ENCODE data around the gene PFKFB3.
"Not testable (repeated sequence)": the region's sequence is repeated elsewhere in the genome, so short reads cannot be mapped to it uniquely, and the experiment has no call there.

The PFKFB3 gene

DNA sequence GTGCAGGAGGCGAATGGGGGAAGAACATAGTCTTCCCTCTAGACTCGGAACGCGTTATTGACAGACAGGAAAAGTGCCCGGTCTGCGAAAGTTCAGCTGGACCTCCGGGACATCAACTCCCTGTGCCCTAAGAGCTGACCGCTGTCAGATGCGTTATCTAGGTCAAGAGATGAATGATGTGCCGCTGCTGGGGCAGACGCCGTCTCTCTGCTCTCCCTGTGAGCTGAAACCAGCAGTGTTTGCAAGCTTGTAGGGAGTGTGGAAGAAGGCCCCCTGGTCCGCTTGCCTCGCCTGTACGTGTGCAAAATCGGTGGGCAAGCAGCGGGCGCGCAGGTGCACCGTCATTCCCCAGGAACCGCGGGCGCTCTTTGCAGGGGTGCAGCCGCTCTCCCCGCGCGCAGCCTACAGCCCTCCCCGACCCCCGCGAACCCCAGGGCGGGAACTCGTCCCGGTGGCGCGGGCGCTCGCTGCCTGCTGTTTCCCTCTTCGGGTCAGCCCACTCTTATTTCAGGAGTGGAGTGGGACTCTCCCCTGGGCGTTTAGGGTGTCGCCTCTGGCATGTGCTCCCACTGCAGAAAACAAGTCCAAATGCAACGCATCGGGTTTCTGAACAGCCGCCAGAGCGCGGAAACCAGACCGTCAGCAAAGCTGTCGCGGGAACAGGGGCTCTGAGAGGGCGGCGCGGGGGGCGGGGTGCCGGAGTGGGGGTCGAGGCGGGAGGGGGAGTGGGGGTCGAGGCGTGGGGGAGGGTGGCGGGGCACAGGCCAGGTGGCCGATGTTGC lies 1.8 kb upstream of the PFKFB3 start:
- H3K36me3 ChIP-seq (ENCODE audit: control insufficient read depth, insufficient read depth, low read length): no peaks in the 10 kb centered on the region
- peak overlapping the region; percentile 99 for H3K4me3 ChIP-seq (ENCODE audit: insufficient read depth, low read depth, low read length, poor library complexity, severe bottlenecking)
- peaks cover 18% of the 10 kb centered on the region for H3K4me1 ChIP-seq (ENCODE audit: control insufficient read depth, insufficient read depth, low read length, poor library complexity, severe bottlenecking)
- no peaks in the 10 kb centered on the region for H3K9me3 ChIP-seq (ENCODE audit: control insufficient read depth, low read length)
- DNase-seq: peak in 1 of 3 donors; percentile 19
- H3K27me3 ChIP-seq (replicated peaks; ENCODE audit: control insufficient read depth, insufficient read depth, low read length, poor library complexity, severe bottlenecking): no peaks in the 10 kb centered on the region
- H3K27ac ChIP-seq (ENCODE audit: insufficient read depth, low read length, poor library complexity, severe bottlenecking): peak overlapping the region; percentile 50

DNA sequence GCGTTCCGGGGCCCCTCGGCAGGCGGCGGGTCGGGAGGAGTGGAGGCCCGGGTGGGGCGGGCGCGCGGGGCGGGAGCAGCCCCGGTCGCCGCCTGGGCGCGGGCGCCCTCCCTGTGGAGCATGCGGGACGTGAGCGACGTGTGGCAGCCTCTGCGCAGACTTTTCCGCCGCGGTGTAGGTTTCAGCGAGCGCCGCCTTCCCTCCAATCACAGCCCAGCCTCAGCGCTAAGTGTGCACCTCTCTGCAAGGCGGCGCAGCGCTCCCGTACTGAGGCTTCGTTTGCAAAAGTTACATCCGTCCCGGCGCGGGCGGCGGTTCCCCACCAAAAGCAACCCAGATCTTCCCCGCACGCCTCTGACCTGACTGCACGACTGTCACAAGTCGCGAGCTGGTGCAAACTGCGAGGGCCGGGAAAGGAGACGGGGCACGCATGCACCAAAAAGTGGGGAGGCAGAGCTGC lies 1.2 kb upstream of the PFKFB3 start:
- DNase-seq: peak; percentile 67 to 72 (median 68)
- Histone ChIP-seq H3K36me3 (ENCODE audit: control insufficient read depth, insufficient read depth, low read length) (no peaks in the 10 kb centered on the region), H3K27ac (ENCODE audit: insufficient read depth, low read length, poor library complexity, severe bottlenecking) (peak overlapping the region; percentile 52), H3K4me1 (ENCODE audit: control insufficient read depth, insufficient read depth, low read length, poor library complexity, severe bottlenecking) (peaks cover 18% of the 10 kb centered on the region), H3K27me3 (replicated peaks; ENCODE audit: control insufficient read depth, insufficient read depth, low read length, poor library complexity, severe bottlenecking) (no peaks in the 10 kb centered on the region), H3K9me3 (ENCODE audit: control insufficient read depth, low read length) (no peaks in the 10 kb centered on the region), H3K4me3 (ENCODE audit: insufficient read depth, low read depth, low read length, poor library complexity, severe bottlenecking) (peak overlapping the region; percentile 99)

DNA sequence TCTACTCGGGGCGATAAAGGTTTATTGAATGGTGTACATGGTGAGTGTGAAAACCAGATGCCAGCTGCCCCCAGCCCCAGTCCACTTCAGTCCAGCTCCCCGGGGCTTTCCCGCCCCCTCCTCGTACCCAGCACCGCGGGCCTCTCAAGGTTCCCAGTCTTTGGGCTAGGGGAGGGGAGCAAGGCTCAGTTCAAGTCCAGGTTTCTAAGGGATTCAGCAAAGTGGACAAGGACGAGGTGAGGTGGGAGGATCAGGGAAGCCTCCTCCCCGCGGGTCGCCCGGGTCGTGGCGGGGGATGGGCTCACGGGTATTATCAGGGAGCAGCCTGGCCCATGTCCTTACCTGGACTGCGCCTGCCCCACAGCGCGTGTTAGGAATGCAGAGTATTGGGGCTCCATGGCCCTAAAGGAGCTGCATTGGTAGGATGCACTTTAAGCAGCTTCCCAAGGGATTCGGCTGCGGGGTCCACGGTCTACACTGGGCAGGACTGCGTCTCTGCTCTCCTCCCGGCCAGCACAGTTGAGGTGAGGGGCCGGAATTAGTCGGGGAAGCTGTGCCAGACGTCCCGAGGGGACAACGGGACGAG lies 541 bp upstream of the PFKFB3 start:
- no peaks in the 10 kb centered on the region for H3K9me3 ChIP-seq (ENCODE audit: control insufficient read depth, low read length)
- H3K27ac ChIP-seq (ENCODE audit: insufficient read depth, low read length, poor library complexity, severe bottlenecking): peak overlapping the region; percentile 52
- H3K36me3 ChIP-seq (ENCODE audit: control insufficient read depth, insufficient read depth, low read length): no peaks in the 10 kb centered on the region
- no peaks in the 10 kb centered on the region for H3K27me3 ChIP-seq (replicated peaks; ENCODE audit: control insufficient read depth, insufficient read depth, low read length, poor library complexity, severe bottlenecking)
- peak overlapping the region; percentile 99 for H3K4me3 ChIP-seq (ENCODE audit: insufficient read depth, low read depth, low read length, poor library complexity, severe bottlenecking)
- peaks cover 18% of the 10 kb centered on the region for H3K4me1 ChIP-seq (ENCODE audit: control insufficient read depth, insufficient read depth, low read length, poor library complexity, severe bottlenecking)
- DNase-seq: no peak

GRCh38 chr10:6203331-6204062 lies 765 bp downstream of the PFKFB3 start:
- Histone ChIP-seq H3K4me3 (ENCODE audit: insufficient read depth, low read depth, low read length, poor library complexity, severe bottlenecking) (peak overlapping the region; percentile 99), H3K27me3 (replicated peaks; ENCODE audit: control insufficient read depth, insufficient read depth, low read length, poor library complexity, severe bottlenecking) (no peaks in the 10 kb centered on the region), H3K9me3 (ENCODE audit: control insufficient read depth, low read length) (no peaks in the 10 kb centered on the region), H3K27ac (ENCODE audit: insufficient read depth, low read length, poor library complexity, severe bottlenecking) (peak overlapping the region; percentile 72), H3K36me3 (ENCODE audit: control insufficient read depth, insufficient read depth, low read length) (no peaks in the 10 kb centered on the region), H3K4me1 (ENCODE audit: control insufficient read depth, insufficient read depth, low read length, poor library complexity, severe bottlenecking) (peaks cover 21% of the 10 kb centered on the region)
- peak; percentile 32 to 35 (median 35) for DNase-seq

DNA sequence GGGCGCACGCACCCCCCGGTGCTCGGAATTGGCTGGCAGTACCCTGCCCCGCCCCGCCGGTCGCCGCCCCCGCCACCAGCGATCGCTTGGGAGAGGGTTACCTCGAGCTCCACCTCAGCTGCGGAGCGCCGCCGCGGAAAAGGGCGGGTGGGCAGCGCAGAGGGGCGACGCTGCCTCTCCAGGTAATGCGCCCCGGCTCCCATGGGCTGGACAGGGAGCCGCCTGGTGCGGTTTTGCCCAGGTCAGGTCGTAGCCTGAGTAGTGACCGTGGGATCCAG lies 1.3 kb downstream of the PFKFB3 start:
- DNase-seq: peak in 2 of 3 donors; percentile 19 to 24
- peak overlapping the region; percentile 37 for H3K27ac ChIP-seq (ENCODE audit: insufficient read depth, low read length, poor library complexity, severe bottlenecking)
- peak overlapping the region; percentile 99 for H3K4me3 ChIP-seq (ENCODE audit: insufficient read depth, low read depth, low read length, poor library complexity, severe bottlenecking)
- H3K27me3 ChIP-seq (replicated peaks; ENCODE audit: control insufficient read depth, insufficient read depth, low read length, poor library complexity, severe bottlenecking): no peaks in the 10 kb centered on the region
- no peaks in the 10 kb centered on the region for H3K9me3 ChIP-seq (ENCODE audit: control insufficient read depth, low read length)
- H3K36me3 ChIP-seq (ENCODE audit: control insufficient read depth, insufficient read depth, low read length): no peaks in the 10 kb centered on the region
- peaks cover 21% of the 10 kb centered on the region for H3K4me1 ChIP-seq (ENCODE audit: control insufficient read depth, insufficient read depth, low read length, poor library complexity, severe bottlenecking)

DNA sequence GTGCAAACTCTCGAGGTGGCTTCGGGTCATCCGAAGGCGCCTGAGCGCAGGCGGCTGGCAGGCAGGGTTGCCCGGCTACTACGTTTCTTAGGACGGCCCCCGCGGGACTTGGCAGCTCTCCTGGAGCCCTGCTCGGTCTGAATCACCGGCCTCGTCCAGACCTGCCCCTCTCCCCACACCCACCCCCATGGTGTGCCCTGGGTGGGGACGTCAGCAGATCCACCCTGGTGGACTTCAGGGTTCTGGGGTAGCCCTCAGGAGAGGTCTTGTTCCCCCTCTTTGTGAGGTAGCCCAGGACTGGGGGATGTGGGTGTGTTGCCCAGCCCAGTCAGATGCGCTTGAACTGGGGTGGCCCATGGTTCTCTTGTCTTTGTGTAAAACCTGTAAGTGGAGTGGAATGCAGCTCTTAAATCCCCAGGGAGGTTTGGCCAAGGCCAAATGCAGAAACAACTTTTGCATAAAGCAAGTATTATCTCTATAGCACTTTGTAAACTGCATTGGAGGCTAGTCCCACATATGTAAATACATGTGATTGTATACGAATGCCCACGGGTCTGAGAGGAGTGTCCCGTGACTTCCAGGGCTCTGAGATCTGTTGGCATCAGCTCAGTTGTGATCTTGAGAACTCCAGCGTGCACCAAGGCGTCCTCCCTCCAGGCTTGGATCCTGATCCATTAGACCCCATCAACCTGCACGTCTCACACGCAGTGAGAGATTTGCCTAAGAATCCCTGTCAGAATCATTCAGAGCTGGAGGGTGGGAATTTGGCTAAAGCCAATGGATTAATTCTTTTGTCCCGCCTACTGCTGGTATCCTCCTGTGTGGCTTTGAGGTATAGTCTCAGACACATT lies 1.8 kb downstream of the PFKFB3 start:
- Histone ChIP-seq H3K27me3 (replicated peaks; ENCODE audit: control insufficient read depth, insufficient read depth, low read length, poor library complexity, severe bottlenecking) (no peaks in the 10 kb centered on the region), H3K4me3 (ENCODE audit: insufficient read depth, low read depth, low read length, poor library complexity, severe bottlenecking) (peak overlapping the region; percentile 99), H3K27ac (ENCODE audit: insufficient read depth, low read length, poor library complexity, severe bottlenecking) (no peak overlapping the region), H3K36me3 (ENCODE audit: control insufficient read depth, insufficient read depth, low read length) (no peaks in the 10 kb centered on the region), H3K9me3 (ENCODE audit: control insufficient read depth, low read length) (no peaks in the 10 kb centered on the region), H3K4me1 (ENCODE audit: control insufficient read depth, insufficient read depth, low read length, poor library complexity, severe bottlenecking) (peaks cover 21% of the 10 kb centered on the region)
- DNase-seq: no peak

- not testable (repeated sequence) for H3K4me3 ChIP-seq (ENCODE audit: insufficient read depth, low read depth, low read length, poor library complexity, severe bottlenecking); H3K27ac ChIP-seq (ENCODE audit: insufficient read depth, low read length, poor library complexity, severe bottlenecking); H3K27me3 ChIP-seq (replicated peaks; ENCODE audit: control insufficient read depth, insufficient read depth, low read length, poor library complexity, severe bottlenecking)
Measured at GRCh38 chr10:6206486-6206885, 3.8 kb downstream of the PFKFB3 start.

DNA sequence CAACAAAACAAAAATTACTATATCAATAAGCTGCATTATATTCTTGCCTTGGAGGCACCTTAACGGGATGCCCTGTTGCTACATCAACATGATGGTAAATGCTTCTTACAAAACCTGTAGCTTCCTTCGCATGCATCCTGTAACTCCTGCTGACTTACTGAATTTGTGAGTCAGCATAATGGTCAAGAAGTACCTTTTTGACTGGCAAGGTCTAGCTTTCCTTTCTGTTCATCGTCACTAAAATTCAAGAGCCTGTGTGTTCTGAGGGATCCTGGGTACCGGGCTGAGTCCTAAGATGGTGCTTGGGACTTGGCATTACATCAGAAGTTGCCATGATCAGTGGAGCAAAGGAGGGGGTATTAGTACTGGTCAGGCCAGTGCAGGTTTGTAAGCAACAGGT lies 4.9 kb downstream of the PFKFB3 start:
- DNase-seq: no peak
- H3K9me3 ChIP-seq (ENCODE audit: control insufficient read depth, low read length): no peaks in the 10 kb centered on the region
- peaks cover 1% of the 10 kb centered on the region for H3K36me3 ChIP-seq (ENCODE audit: control insufficient read depth, insufficient read depth, low read length)
- H3K4me1 ChIP-seq (ENCODE audit: control insufficient read depth, insufficient read depth, low read length, poor library complexity, severe bottlenecking): peaks cover 13% of the 10 kb centered on the region
- H3K27ac ChIP-seq (ENCODE audit: insufficient read depth, low read length, poor library complexity, severe bottlenecking): no peak overlapping the region
- no peaks in the 10 kb centered on the region for H3K27me3 ChIP-seq (replicated peaks; ENCODE audit: control insufficient read depth, insufficient read depth, low read length, poor library complexity, severe bottlenecking)
- no peak overlapping the region for H3K4me3 ChIP-seq (ENCODE audit: insufficient read depth, low read depth, low read length, poor library complexity, severe bottlenecking)

More at GRCh38 chr10:6206486-6206885, 3.8 kb downstream of the PFKFB3 start:
- H3K4me1 ChIP-seq (ENCODE audit: control insufficient read depth, insufficient read depth, low read length, poor library complexity, severe bottlenecking): peaks cover 21% of the 10 kb centered on the region
- not testable (repeated sequence) for H3K9me3 ChIP-seq (ENCODE audit: control insufficient read depth, low read length); DNase-seq; H3K36me3 ChIP-seq (ENCODE audit: control insufficient read depth, insufficient read depth, low read length)

DNA sequence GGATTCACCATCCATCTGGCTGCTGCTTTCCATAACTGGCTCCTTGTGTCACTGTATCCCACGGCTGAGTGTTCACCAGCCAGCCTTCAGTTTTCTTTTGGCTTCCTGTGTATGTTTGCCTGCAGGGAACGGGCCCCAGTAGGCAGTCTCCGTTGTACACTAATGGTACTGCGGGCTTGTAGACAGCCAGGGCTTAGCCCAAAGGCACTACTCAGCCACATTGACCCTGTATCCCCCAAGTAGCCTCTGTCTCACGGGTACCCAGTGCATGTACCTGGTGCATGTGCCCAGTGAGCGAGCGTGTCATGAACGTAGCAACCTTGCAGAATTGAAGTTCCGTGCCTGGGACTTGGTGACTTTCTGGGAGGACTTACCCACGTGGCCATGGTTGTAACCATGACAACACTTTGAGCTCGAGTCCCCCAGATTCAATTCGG lies 6.1 kb downstream of the PFKFB3 start:
- H3K4me1 ChIP-seq (ENCODE audit: control insufficient read depth, insufficient read depth, low read length, poor library complexity, severe bottlenecking): peaks cover 11% of the 10 kb centered on the region
- no peaks in the 10 kb centered on the region for H3K27me3 ChIP-seq (replicated peaks; ENCODE audit: control insufficient read depth, insufficient read depth, low read length, poor library complexity, severe bottlenecking)
- H3K36me3 ChIP-seq (ENCODE audit: control insufficient read depth, insufficient read depth, low read length): peaks cover 12% of the 10 kb centered on the region
- no peak for DNase-seq
- H3K9me3 ChIP-seq (ENCODE audit: control insufficient read depth, low read length): no peaks in the 10 kb centered on the region
- no peak overlapping the region for H3K4me3 ChIP-seq (ENCODE audit: insufficient read depth, low read depth, low read length, poor library complexity, severe bottlenecking)
- H3K27ac ChIP-seq (ENCODE audit: insufficient read depth, low read length, poor library complexity, severe bottlenecking): no peak overlapping the region

All from effector memory CD4-positive, alpha-beta T cell (primary cell).